ENCODE measurements around the gene ARHGAP29.
"Not testable (repeated sequence)": the region's sequence is repeated elsewhere in the genome, so short reads cannot be mapped to it uniquely, and the experiment has no call there.

The ARHGAP29 gene

GRCh38 chr1:94180650-94181049, 56.7 kb downstream of the ARHGAP29 start:
- no peak for DNase-seq (ENCODE audit: low read depth in 2 of 2)

- DNase-seq (ENCODE audit: low read depth in 2 of 2): no peak
Measured at GRCh38 chr1:94178901-94179300, 58.5 kb downstream of the ARHGAP29 start.

DNA sequence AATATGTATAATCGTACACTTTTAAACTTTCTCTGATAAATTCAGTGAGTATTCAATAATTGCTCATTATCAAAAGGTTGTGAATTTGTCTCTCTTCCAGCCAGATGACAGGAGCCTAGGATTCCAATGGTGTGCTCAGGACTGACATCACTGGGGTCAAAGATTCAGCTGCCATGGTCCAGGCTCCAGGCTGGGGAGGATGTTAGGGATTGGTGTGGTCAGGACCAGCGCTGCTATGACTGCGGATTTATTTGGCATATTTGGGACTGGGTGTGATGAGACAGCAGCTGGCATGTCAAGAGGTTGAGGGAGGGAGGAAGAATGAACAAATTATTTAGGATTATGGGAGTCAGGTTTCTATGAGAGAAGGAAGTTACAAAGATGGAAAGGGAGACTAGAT, 68.3 kb downstream of the ARHGAP29 start:
- DNase-seq (ENCODE audit: low read depth in 2 of 2): no peak

DNA sequence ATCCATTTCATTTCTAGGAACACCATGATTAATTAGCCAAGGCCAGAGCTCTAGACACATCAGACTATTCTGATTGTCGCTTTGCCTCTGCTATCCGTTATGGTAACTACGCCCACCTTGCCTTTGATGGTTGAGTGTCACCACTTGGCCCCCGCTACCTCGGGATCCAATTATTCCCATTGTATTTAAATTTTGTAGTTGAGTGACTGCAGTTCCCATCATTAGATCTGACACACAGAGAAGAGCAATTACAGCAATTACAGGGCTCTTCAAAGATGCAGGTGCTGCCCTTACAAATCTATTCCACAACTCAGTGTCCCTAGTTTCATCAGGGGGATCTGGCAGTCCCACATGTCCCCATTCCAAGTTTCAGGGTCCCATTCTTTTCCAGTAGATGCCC, 71.5 kb downstream of the ARHGAP29 start:
- DNase-seq (ENCODE audit: low read depth in 2 of 2): no peak

DNA sequence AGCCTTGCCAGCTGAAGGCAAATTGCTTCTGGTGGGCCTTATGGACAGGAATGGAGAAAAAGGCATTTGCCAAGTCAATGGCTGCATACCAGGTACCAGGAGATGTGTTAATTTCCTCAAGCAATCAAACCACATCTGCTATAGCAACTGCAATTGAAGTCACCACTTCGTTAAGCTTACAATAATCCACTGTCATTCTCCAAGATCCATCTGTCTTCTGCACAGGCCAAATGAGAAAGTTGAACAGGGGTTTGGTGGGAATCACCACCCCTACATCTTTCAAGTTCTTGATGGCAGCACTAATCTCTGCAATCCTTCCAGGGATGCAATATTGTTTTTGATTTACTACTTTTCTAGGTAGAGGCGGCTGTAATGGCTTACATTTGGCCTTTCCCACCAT, 72.5 kb downstream of the ARHGAP29 start:
- DNase-seq (ENCODE audit: low read depth in 2 of 2): not testable (repeated sequence)

GRCh38 chr1:94164121-94164520, 73.3 kb downstream of the ARHGAP29 start:
- not testable (repeated sequence) for DNase-seq (ENCODE audit: low read depth in 2 of 2)

- DNase-seq (ENCODE audit: low read depth in 2 of 2): not testable (repeated sequence)
Measured at GRCh38 chr1:94163249-94163648, 74.1 kb downstream of the ARHGAP29 start.

DNA sequence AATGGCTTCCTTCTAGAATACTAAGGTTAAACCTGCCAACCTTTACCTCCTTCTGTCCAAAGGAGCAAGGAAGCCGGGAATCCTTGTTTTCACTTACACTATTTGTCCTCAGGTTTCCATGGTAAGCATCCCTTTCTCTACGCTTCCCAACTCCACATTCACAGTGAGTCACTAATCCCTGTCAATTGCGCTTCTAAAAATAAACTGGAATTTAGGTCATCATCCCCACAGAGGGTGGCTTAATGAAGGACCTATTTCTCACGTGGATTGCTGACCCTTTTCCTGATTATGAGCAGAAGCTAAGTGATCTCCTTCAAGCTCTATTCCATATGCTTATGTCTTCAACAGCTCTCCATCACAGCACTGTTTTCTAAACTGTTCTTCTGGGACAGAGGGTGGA, 76.6 kb downstream of the ARHGAP29 start:
- DNase-seq (ENCODE audit: low read depth in 2 of 2): no peak

DNA sequence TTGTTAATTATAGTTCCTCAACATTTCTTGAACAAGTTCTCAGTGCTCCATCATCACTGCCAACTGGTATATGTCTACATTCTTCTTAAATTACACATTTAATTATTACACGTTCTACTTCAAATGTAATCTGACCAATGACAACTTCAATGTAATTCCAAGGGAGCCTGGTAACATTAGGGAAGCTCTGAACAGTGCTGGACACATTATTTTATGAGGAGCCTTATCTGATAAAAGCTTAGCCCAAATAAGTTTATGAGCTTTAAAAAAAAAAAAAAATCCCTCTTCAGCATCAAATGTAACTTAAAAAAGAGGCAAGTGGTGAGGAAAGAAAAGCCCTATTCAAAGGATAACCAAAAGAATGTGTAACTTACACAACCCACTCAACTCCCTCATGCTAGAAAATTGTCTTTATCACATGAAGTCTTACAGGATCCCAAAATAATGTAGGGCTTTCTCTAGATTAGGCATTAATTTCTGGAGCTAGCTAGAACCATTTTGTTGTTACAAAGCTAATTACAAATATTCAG, 81.2 kb downstream of the ARHGAP29 start:
- DNase-seq (ENCODE audit: low read depth in 2 of 2): no peak

DNA sequence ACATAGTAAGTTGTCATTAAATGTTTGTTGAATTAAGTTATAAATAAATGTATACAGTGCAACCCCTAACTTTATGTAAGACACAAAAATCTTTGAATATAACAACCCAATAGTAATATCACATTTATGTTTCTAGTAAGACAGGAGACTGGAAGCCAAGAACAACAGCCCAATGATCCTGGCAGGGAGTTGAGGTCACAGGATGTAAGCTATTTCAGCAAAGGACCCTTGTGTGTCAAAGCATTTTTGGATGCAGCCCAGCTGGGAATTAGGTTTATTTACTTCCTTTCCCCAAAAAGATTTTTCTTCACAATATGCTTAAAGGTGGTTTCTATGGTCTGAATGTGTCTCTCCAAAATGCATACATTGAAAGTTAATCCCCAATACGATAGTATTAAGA, 82.4 kb downstream of the ARHGAP29 start:
- DNase-seq (ENCODE audit: low read depth in 2 of 2): no peak

GRCh38 chr1:94153133-94153532, 84.3 kb downstream of the ARHGAP29 start:
- no peak for DNase-seq (ENCODE audit: low read depth in 2 of 2)

- not testable (repeated sequence) for DNase-seq (ENCODE audit: low read depth in 2 of 2)
Measured at GRCh38 chr1:94149166-94149565, 88.2 kb downstream of the ARHGAP29 start.

DNA sequence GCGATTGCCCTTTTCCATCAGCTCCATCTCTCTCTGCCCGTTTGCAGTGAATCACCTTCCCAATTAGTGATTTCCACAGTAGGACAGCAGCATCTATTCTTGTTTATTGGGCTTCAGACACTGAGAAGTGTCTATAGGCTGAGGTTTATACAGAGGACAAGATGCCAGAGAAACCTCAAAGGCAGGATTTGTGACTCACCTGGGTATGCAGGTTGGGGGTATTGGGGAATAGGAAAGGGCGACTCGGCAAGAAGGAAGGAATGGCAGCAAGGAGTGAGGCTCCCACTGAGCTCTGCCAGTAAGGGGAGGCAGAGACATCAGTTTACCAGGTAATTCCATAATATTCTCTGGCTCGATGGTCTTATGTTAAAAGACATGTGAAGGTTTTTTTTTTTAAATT, 91.1 kb downstream of the ARHGAP29 start:
- no peak for DNase-seq (ENCODE audit: low read depth in 2 of 2)

DNA sequence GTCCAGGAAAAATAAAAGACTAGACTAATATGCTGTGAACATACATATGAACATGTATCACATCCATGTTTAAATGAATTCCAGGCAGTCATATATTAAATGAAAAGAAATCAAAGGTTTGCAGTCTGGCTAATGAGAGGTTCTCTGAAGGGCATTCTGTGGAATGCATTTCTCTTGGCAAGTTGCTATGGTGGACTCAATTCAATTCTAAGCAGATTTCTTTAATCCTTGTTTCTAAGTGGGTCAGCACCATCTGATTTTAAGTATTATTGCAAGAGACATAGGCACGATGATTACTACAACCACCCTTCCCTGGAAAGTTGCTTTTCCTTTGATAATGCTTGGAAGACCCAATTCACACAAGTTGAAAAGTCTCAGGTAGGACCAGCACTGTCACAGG, 92.5 kb downstream of the ARHGAP29 start:
- DNase-seq (ENCODE audit: low read depth in 2 of 2): no peak

- no peak for DNase-seq (ENCODE audit: low read depth in 2 of 2)
Measured at GRCh38 chr1:94143809-94144176, 93.6 kb downstream of the ARHGAP29 start.

- DNase-seq (ENCODE audit: low read depth in 2 of 2): no peak
Measured at GRCh38 chr1:94143173-94143808, 94.1 kb downstream of the ARHGAP29 start.

DNA sequence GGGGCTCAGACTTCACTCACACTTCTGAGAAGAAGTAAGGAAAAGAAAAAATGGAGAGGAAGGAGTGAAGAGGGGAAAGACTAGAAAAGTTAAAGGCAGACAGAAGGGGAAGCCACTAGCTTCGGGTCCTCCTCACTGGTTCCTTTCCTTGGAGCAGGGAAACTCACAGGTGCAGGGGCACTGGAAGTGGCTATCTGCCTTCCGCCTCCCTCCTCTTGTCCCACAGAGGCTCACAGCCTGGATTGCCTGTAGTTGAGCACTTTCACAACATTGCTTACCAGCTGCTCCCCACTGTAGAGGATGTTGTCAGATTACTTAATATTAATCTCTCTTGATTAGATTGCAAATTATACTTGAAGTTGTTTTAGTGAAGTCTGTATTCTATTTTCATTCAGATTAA, 94.8 kb downstream of the ARHGAP29 start:
- DNase-seq (ENCODE audit: low read depth in 2 of 2): no peak

GRCh38 chr1:94142022-94142421, 95.4 kb downstream of the ARHGAP29 start:
- no peak for DNase-seq (ENCODE audit: low read depth in 2 of 2)

GRCh38 chr1:94132111-94132510, 105.3 kb downstream of the ARHGAP29 start:
- no peak for DNase-seq (ENCODE audit: low read depth in 2 of 2)

- DNase-seq (ENCODE audit: low read depth in 2 of 2): no peak
Measured at GRCh38 chr1:94130851-94131595, 106.4 kb downstream of the ARHGAP29 start.

DNA sequence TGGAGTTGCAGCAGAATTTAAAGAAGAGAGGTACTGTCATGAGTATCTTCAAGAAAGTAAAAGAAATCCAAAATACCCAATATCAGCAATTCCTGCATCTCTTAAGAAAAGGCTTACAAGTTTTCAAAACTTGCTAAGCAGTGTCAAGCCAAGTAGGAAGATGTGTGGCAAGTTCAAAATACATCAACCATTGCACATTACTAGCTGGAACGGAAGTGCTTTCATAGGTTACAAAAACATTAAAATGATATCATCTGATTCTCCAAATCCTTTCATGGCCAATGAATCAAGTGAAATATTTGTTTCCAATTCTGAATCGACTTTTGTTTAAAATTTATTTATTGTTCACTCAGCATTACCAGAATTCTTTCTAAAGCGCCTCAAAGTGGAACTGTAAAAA, 110.7 kb downstream of the ARHGAP29 start:
- DNase-seq (ENCODE audit: low read depth in 2 of 2): no peak

- no peak for DNase-seq (ENCODE audit: low read depth in 2 of 2)
Measured at GRCh38 chr1:94125551-94126514, 111.6 kb downstream of the ARHGAP29 start.
